ENCODE data around the gene UBR4. TPM values are rescaled to one million over a fixed set of nuclear protein-coding genes. Genes with fewer than 3 reads are reported as not detected.

UBR4 gene
- polyA plus RNA-seq, 2 of the 4 experiments (the other 2 are of a cell fraction): 55.8 to 74.3 TPM

DNA sequence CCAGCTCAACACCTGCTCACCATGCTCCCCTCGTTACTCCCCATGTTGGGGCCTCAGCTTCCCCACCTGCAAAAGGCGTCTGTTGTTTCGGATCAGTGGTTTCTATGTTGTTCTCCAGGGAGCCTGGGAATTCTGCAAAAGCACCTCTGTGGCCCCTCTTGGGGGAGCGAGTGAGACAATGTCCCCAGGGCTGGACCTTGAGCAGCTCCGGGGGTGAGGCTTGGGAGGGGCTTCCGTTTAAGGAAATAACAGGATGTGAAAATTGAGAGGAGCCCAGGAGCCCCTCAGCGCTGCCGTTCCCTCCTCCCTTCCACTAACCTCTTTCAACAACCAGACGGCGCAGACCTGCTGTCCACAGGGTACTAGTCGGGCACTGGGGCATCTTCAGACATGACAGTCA is 155.1 kb downstream of the UBR4 start:
- no peak for DNase-seq (ENCODE audit: low read depth in 1 of 2, low spot score in 1 of 2)
- H3K4me1 ChIP-seq: peaks cover 11% of the 10 kb centered on the region; the same call in 2 of the 3 replicates
- ChIA-PET CTCF (interaction anchor here (1.3 kb wide), 1 partner anchor 143 kb away, joined by 3 read pairs; no protein-coding TSS in a partner anchor), POLR2A (no interaction called here)
- no peak overlapping the region for H3K4me3 ChIP-seq
- WGBS (ENCODE audit: missing lambda C conversion rate): 66% methylated on average over 11 of the region's 11 CpGs
- no peak overlapping the region for H3K4me2 ChIP-seq
- FAIRE-seq: no peak
- no peak for ATAC-seq
- no peak overlapping the region; a peak in 1 of 6 replicates for H3K27ac ChIP-seq
- H3K9me3 ChIP-seq: no peaks in the 10 kb centered on the region
- TF ChIP-seq, protein P1, sequence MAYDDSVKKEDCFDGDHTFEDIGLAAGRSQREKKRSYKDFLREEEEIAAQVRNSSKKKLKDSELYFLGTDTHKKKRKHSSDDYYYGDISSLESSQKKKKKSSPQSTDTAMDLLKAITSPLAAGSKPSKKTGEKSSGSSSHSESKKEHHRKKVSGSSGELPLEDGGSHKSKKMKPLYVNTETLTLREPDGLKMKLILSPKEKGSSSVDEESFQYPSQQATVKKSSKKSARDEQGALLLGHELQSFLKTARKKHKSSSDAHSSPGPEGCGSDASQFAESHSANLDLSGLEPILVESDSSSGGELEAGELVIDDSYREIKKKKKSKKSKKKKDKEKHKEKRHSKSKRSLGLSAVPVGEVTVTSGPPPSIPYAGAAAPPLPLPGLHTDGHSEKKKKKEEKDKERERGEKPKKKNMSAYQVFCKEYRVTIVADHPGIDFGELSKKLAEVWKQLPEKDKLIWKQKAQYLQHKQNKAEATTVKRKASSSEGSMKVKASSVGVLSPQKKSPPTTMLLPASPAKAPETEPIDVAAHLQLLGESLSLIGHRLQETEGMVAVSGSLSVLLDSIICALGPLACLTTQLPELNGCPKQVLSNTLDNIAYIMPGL (CRISPR knock-in tag; IDR thresholded peaks at IDR 0.05; ENCODE audit: borderline replicate concordance): no peak
- TF ChIP-seq KDM1A (IDR thresholded peaks at IDR 0.05; ENCODE audit: low read depth) (no peak), CHD4 (IDR thresholded peaks at IDR 0.05; ENCODE audit: borderline replicate concordance) (no peak), POLR2AphosphoS2 (conservative IDR thresholded peaks at IDR 0.05; ENCODE audit: low read length) (no peak)

DNA sequence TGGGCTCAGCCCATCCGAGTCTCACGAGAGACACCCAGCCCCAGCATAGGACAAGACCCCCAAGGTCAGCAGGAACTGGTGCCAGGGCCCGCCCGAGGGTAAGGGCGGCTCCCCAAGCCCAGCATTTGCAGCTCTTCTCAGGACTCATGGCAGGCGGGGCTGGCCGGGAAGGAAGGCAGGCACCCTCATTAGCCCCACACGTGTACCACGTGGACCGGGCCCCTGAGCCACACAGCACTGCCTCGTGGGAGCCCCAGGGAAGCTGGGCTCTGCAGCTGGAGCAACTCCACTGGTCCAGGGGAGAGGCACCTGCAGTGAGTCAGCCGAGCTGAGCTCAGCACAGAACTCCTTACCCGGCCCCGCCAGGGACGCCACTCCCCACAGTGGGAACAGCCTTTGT is 155.8 kb downstream of the UBR4 start:
- Histone ChIP-seq H3K4me1 (peaks cover 11% of the 10 kb centered on the region; the same call in 2 of the 3 replicates), H3K9me3 (no peaks in the 10 kb centered on the region), H3K27ac (peak overlapping the region in 1 of 2 experiments; percentile 47; a peak in 2 of 6 replicates), H3K4me2 (no peak overlapping the region), H3K4me3 (no peak overlapping the region)
- TF ChIP-seq NFE2L2 (conservative IDR thresholded peaks at IDR 0.05; ENCODE audit: low read length): no peak
- no peak for TF ChIP-seq TP53 (CRISPR knock-in tag; IDR thresholded peaks at IDR 0.05)
- no peak for TF ChIP-seq HEYL (CRISPR knock-in tag; IDR thresholded peaks at IDR 0.05)
- no peak for TF ChIP-seq RFX5 (IDR thresholded peaks at IDR 0.05)
- no peak for TF ChIP-seq NPAS2 (CRISPR knock-in tag; IDR thresholded peaks at IDR 0.05; ENCODE audit: borderline replicate concordance)
- no peak for TF ChIP-seq JUN (IDR thresholded peaks at IDR 0.05)
- no peak for TF ChIP-seq RCOR1 (IDR thresholded peaks at IDR 0.05; ENCODE audit: low read depth, low read length)
- no peak for TF ChIP-seq FOSL2 (IDR thresholded peaks at IDR 0.05)
- TF ChIP-seq FOSL2 (CRISPR knock-in tag; IDR thresholded peaks at IDR 0.05): no peak
- TF ChIP-seq, protein P2, sequence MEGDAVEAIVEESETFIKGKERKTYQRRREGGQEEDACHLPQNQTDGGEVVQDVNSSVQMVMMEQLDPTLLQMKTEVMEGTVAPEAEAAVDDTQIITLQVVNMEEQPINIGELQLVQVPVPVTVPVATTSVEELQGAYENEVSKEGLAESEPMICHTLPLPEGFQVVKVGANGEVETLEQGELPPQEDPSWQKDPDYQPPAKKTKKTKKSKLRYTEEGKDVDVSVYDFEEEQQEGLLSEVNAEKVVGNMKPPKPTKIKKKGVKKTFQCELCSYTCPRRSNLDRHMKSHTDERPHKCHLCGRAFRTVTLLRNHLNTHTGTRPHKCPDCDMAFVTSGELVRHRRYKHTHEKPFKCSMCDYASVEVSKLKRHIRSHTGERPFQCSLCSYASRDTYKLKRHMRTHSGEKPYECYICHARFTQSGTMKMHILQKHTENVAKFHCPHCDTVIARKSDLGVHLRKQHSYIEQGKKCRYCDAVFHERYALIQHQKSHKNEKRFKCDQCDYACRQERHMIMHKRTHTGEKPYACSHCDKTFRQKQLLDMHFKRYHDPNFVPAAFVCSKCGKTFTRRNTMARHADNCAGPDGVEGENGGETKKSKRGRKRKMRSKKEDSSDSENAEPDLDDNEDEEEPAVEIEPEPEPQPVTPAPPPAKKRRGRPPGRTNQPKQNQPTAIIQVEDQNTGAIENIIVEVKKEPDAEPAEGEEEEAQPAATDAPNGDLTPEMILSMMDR (IDR thresholded peaks at IDR 0.05): no peak
- TF ChIP-seq, protein P3, sequence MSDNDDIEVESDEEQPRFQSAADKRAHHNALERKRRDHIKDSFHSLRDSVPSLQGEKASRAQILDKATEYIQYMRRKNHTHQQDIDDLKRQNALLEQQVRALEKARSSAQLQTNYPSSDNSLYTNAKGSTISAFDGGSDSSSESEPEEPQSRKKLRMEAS (IDR thresholded peaks at IDR 0.05): no peak
- TF ChIP-seq, protein P4, sequence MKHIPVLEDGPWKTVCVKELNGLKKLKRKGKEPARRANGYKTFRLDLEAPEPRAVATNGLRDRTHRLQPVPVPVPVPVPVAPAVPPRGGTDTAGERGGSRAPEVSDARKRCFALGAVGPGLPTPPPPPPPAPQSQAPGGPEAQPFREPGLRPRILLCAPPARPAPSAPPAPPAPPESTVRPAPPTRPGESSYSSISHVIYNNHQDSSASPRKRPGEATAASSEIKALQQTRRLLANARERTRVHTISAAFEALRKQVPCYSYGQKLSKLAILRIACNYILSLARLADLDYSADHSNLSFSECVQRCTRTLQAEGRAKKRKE (CRISPR knock-in tag; IDR thresholded peaks at IDR 0.05; ENCODE audit: low read depth): no peak
- TF ChIP-seq, protein P5, sequence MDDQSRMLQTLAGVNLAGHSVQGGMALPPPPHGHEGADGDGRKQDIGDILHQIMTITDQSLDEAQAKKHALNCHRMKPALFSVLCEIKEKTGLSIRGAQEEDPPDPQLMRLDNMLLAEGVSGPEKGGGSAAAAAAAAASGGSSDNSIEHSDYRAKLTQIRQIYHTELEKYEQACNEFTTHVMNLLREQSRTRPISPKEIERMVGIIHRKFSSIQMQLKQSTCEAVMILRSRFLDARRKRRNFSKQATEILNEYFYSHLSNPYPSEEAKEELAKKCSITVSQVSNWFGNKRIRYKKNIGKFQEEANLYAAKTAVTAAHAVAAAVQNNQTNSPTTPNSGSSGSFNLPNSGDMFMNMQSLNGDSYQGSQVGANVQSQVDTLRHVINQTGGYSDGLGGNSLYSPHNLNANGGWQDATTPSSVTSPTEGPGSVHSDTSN (IDR thresholded peaks at IDR 0.05): no peak
- no peak for TF ChIP-seq POLR2AphosphoS2 (conservative IDR thresholded peaks at IDR 0.05; ENCODE audit: low read length)
- TF ChIP-seq CEBPB (IDR thresholded peaks at IDR 0.05): no peak
- no peak for TF ChIP-seq MAFK (IDR thresholded peaks at IDR 0.05; ENCODE audit: partially characterized antibody)
- TF ChIP-seq BHLHE40 (IDR thresholded peaks at IDR 0.05; ENCODE audit: low read depth, low read length): no peak
- TF ChIP-seq CHD2 (IDR thresholded peaks at IDR 0.05; ENCODE audit: low read length, partially characterized antibody): no peak
- no peak for DNase-seq (ENCODE audit: low read depth in 1 of 2, low spot score in 1 of 2)
- no peak for ATAC-seq
- 80% methylated on average over 1 of the region's 15 CpGs for WGBS (ENCODE audit: missing lambda C conversion rate)
- FAIRE-seq: no peak
- POLR2A ChIA-PET: no interaction called here
- CTCF ChIA-PET: interaction anchor here (1.3 to 1.5 kb wide), 2 partner anchors 142 to 147 kb away, joined by 3 read pairs; no protein-coding TSS in a partner anchor
